Body of pancreas (tissue), 4 donors: Measurements from ENCODE around the gene OAF.

Source experiments
- CTCF ChIP-seq, 7 experiments: fragments of 450-650 bp in 4 of 7; fragments of 200-600 bp in 3 of 7; sonication (generic) in 3 of 7; IDR thresholded peaks; one replicate each; pipeline ENCODE4 v1.5.1; 2016 to 2019; ENCODE audit warnings: antibody characterized with exemption in 7 of 7
- POLR2A ChIP-seq, 3 donors: fragments of 450-650 bp; IDR thresholded peaks; one replicate each; pipeline ENCODE4 v1.6.1; 2016; ENCODE audit warnings: antibody characterized with exemption in 3 of 3, mild to moderate bottlenecking in 2 of 3

- TF ChIP-seq CTCF (IDR thresholded peaks at IDR 0.05) (no peak), POLR2A (IDR thresholded peaks at IDR 0.05) (no peak)
Measured at GRCh38 chr11:120261931-120262330, 51.1 kb downstream of the OAF start.
